Fibroblast of lung (primary cell): Measurements from ENCODE around the gene GPR137.

Source experiments
- CTCF ChIP-seq, 2 donors: IDR thresholded peaks in 1 of 2; conservative IDR thresholded peaks in 1 of 2; 1 replicate in 1 of 2; 2 replicates in 1 of 2; pipeline ENCODE4 v1.5.1; 2011 to 2012; ENCODE audit warnings: low read length in 2 of 2, control low read depth in 1 of 2, inconsistent platforms in 1 of 2, low read depth in 1 of 2, mild to moderate bottlenecking in 1 of 2
- EZH2 ChIP-seq: IDR thresholded peaks from 2 replicates; pipeline ENCODE4 v1.5.1; 2012; ENCODE audit warnings: low read length, control low read depth, mild to moderate bottlenecking; ENCODE audit errors: missing control alignments

- TF ChIP-seq CTCF (conservative IDR thresholded peaks at IDR 0.05 in 1 of 2, IDR thresholded peaks at IDR 0.05 in 1 of 2; ENCODE audit: low read depth in 1 of 2, low read length in 2 of 2) (no peak), EZH2 (no peak)
These were observed 46.6 kb upstream of the GPR137 start for GRCh38 chr11:64238999-64239398.
